SU-DHL-6 (cell line): Measurements from ENCODE around the gene IL17RC.

Experiments
- EZH2phosphoT487 ChIP-seq: fragments of 200-600 bp; sonication (generic), shearing (Covaris generic); conservative IDR thresholded peaks from 2 replicates; pipeline ENCODE4 v1.6.1; 2018; ENCODE audit warnings: mild to moderate bottlenecking, antibody characterized with exemption, low read length, moderate library complexity, mixed read lengths
- TF ChIP-seq, protein P1 (sequence below): fragments of 200-600 bp; sonication (generic); IDR thresholded peaks from one replicate; pipeline ENCODE4 v1.5.1; 2017; ENCODE audit warnings: antibody characterized with exemption, mild to moderate bottlenecking, low read length, moderate library complexity; ENCODE audit not compliant: insufficient read depth, poor library complexity, severe bottlenecking

- TF ChIP-seq, protein P1, sequence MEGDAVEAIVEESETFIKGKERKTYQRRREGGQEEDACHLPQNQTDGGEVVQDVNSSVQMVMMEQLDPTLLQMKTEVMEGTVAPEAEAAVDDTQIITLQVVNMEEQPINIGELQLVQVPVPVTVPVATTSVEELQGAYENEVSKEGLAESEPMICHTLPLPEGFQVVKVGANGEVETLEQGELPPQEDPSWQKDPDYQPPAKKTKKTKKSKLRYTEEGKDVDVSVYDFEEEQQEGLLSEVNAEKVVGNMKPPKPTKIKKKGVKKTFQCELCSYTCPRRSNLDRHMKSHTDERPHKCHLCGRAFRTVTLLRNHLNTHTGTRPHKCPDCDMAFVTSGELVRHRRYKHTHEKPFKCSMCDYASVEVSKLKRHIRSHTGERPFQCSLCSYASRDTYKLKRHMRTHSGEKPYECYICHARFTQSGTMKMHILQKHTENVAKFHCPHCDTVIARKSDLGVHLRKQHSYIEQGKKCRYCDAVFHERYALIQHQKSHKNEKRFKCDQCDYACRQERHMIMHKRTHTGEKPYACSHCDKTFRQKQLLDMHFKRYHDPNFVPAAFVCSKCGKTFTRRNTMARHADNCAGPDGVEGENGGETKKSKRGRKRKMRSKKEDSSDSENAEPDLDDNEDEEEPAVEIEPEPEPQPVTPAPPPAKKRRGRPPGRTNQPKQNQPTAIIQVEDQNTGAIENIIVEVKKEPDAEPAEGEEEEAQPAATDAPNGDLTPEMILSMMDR = no peak
- no peak for TF ChIP-seq EZH2phosphoT487
These were observed 922 bp downstream of the IL17RC start for GRCh38 chr3:9917820-9918219.
